Putamen (tissue), 1 donor: Measurements from ENCODE around the gene CRYZL1.
"Not testable (repeated sequence)": the region's sequence is repeated elsewhere in the genome, so short reads cannot be mapped to it uniquely, and the experiment has no call there.

Experiments
- DNase-seq: peaks from one replicate; pipeline ENCODE4 v3.0.0-alpha.2; 2016; ENCODE audit warnings: low spot score

Gene CRYZL1

DNA sequence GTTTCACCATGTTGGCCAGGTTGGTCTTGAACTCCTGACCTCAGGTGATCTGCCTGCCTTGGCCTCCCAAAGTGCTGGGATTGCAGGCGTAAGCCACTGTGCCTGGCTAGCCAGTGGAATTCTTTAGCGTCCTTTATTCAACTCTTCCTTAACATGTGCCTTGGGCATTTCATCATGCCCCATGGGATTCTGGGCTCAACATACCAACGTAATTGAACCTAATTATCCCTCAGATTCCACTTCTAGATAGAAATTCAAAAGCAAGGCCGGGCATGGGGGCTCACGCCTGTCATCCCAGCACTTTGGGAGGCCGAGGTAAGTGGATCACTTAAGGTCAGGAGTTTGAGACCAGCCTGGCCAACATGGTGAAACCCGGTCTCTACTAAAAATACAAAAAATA, 15.4 kb downstream of the CRYZL1 start:
- not testable (repeated sequence) for DNase-seq

DNA sequence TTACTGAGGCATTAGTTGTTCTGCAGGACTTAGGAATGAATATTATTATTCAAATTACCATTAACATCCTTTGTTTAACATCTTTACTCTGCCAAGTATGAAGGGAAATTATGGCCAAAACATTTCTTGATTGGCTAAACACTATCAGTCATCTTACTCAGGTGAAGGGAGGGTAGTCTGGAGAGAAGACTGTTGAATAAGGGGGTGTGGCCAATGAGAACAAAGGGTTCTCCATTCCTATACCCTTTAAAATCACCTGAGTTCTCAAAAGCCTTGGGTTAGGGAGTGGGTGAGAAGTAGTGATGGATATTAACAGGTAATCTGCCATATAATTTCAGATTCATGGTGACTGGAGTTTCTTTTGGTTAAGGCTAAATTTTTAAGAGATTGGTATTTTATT, 19.3 kb downstream of the CRYZL1 start:
- DNase-seq, result no peak

DNA sequence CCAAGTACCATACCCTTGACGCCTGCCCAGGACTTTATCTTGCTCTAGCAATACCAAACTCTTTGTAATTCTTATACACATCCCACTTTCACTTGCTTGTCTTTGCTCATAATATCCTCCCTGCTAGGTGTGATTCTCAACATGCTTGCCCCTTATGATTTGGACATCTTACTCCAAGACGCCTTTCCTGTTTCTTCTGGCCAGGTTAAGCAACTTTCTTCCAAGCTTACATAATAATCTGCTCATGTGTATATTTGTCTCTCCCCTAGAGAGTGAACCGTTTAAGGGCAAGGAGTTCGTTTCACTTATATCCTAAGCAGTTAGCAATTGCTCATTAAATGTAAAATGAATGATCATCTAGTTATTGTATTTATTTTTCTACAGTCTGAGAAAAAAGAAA, 21.8 kb downstream of the CRYZL1 start:
- no peak for DNase-seq

DNA sequence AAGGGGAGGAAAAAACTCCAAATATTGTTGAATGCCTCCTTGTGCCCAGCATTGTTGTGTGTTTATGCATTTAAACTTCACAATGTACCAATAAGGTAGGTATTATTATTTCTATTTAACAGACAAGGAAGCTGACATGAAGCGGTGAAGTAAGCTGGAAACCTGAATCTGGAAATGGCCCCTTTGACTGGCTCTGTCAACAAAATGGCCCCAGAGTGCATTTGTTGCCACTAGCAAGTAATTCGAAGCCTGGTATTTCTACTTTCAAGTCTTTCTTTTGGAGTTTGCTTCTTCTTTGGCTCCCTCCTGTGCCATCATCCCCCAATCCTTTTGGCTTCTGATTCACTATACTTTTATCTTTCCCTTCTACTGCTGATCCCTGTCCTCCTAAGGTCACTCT, 23.1 kb downstream of the CRYZL1 start:
- DNase-seq, result no peak

DNA sequence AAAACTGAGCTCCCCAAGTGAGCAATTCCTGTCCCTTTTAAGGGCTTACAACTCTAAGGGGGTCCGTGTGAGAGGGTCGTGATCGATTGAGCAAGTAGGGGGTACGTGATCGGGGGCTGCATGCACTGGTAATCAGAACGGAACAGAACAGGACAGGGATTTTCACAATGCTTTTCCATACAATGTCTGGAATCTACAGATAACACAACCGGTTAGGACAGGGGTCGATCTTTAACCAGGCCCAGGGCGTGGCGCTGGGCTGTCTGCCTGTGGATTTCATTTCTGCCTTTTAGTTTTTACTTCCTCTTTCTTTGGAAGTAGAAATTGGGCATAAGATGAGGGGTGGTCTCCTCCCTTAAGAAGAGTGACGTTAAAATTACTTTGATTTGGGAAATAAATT, 24.0 kb downstream of the CRYZL1 start:
- DNase-seq, result not testable (repeated sequence)

DNA sequence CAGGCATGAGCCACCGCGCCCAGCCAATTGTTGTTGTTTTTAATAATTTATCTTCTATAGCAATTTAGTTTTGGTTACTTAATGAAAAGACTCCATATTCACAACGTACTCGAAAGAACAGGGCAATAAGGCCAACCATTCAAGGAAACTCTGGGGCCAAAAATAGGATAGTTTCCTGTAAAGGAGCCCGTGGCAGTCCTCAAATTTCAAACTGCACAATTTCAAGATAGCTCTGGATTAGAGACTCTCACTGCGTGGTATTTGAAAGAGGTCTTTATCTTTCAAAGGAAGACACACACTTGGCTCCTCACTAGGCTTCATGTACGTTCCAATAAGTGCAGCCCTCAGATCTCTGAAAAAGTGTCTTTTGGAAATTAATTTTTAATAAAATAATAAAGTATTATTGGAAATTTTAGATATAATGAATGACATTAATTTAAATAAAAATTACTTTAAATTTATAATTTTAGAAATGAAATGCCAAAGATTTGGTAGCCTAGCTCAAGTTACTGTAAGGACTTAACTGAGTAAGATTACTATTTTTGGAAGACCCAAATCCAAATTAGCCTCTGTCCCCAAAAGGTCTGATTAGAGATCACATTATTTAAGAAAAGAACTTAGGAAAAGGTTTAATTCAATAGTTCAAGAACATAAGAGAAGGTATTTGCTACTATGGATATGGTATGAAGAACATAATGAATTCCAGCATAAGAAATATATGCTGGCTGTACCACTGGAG, 30.4 kb downstream of the CRYZL1 start:
- DNase-seq, result no peak

DNA sequence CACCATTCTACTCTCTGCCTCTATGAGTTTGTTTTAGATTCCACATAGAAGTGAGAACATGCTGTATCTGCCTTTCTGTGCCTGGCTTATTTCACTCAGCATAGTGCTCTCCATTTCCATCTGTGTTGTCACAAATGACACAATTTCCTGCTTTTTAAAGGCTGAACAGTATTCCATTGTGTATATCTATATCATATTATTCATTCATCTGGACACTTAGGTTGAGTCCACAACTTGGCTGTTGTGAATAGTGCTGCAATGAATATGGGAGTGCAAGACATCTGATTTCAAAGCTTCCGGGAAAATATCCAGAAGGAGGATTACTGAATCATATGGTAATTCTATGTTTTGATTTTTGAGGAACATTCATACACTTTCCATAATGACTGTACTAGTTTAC, 33.0 kb downstream of the CRYZL1 start:
- no peak for DNase-seq

DNA sequence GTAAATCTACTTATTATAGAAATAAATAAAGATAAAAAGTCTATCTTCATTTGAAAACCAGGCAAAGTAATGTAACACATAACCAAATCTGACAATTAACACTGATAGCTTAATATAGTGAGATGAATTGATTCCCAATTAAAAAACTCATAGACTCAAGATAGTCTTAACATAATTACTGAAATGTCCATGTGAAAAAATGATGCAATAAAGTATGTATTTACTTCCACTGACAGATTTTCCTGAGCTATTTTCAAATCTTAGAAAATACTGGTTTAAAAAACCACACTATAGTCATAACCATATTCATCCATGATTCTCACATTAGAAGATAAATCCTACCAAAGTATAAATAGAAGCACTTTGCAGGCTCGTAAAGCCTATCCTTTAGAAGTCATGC, 43.5 kb downstream of the CRYZL1 start:
- DNase-seq, result no peak

DNA sequence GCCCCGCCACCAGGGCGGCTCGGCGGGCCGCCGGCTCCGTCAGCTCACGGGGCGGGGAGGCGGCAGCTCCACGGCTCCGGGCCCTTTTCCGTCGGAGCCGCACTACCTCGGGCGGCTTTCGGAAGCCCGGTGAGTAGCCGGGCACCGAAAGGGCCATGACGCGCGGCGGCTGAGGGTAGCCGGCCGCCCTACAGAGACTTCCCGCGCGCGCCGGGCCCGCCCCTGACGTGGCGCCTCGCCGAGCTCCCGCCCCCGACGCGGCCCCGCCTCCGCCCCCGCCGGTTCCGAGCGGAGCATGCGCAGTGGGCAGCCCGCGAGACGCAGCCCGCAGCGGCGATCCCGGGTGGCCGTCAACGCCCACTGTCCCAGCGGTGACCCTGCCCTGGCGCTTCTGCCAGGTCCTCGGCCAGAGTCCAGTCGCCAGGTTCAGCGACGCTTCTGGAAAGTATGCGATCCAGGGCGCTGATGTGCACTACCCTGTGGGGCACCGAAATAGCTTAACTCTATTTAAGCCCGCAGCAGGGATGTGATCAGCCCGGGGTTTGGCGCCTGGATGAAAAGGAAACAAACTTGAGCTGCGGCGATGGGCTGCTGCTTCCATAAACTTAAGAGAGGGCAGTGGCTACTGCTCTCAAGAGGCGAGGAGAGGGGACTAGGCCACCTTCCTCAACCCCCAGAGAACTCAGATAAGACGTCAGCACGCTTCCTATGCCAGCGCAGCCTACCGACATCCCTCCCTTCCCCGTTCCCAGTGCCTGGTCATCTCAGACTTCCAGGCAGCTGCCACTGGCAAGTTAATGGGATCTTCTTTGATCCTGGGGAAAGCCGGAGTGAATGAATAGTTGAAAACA, 52.8 kb downstream of the CRYZL1 start, which contains the start of gene DONSON:
TSS of gene DONSON (minus strand) at position 200 of the 851 bp plus-strand sequence. CDS start at position 157, 43 bp downstream.
- DNase-seq, result peak; percentile 83

DNA sequence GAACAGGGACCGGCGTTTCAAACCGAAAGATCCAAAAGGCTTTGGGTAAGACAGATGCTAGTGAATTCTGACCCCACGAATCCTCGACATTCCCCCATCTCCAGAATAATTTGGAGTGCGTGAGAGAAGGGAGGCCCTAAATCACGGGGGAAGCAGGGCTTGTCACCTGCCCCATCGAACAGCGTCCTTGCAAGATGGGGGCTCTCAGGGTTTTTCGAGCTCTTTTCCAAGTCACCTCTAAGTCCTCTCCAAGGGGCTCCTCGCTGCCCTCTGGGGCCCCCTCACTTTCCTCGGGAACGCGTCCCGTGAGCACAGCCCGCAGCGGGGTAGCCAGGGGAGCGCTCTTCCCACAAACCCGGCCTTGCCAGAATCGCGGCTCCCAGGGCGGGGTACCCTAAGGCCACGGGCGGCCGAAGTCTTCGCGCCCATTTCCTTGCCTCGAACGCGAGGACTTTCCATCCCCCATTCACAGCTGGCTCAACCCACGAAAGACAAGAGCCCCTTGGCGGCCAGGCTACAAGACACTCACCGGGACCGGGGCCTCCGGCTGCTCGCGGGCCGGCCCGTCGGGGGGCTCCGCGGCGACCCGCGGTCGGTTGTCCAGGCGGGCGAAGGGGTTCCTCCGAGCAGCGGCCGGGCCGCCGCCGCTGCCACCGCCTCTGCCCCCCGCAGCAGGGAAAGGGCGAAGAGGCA, 53.6 kb downstream of the CRYZL1 start:
- peak; percentile 25 for DNase-seq

DNA sequence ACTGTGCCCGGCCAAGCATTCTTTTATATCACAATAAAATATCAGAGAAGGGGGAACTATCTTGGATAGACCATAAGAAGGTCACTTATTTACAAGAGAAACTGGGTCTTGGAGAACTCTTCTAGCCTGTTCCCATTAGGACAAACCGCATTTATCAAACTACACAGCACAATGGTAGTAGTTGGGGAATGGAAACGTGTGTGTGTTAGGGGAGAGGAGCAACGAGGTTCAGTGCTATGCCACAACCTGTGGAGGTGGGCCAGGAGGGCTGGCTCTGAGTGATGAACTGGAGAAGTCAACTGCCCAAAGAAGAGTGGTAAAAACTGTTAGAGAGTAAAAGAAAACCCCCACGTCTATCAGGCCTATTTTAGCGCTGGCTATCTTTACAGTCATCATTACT, 54.6 kb downstream of the CRYZL1 start:
- DNase-seq, result no peak

DNA sequence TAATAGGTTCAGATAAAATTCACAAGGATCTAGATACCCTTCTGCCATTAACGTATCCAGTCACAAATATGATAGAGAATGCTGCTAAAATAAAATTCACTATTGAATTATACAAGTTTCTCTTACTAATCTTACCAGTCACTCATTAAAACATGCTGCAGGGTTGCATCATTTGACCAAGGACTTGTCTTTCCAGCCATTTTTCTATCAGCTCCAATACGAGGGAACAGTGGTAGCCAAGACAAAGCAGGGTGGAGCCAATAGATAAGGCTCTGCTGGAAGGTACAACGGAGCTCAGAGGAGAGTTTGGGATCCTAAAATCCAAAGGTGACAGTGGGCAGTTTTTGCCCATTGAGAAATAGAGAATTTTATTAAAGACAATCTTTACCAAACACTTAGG, 57.1 kb downstream of the CRYZL1 start:
- DNase-seq, result no peak

DNA sequence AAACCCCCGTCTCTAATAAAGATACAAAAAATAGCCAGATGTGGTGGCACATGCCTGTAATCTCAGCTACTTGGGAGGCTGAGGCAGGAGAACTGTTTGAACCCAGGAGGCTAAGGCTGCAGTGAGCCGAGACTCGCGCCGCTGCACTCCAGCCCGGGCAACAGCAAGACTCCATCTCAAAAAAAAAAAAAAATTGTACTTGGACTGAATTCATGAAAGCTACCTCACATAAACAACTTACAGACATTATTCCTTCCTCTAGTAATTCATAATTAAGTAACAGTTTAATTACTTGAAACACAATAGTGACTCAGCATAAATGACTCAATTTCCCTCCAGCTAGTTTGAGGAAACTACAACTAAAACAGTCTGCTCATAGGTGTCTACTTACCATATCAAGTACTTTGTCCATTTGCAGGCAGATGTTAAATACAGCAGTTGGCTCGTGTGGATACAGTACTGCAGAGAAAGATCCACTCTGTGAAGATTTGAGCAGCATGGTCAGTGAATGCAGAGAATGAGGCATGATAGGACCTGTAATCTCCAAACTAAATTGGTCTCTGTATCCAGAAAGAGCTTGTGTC, 62.5 kb downstream of the CRYZL1 start:
- DNase-seq, result no peak

DNA sequence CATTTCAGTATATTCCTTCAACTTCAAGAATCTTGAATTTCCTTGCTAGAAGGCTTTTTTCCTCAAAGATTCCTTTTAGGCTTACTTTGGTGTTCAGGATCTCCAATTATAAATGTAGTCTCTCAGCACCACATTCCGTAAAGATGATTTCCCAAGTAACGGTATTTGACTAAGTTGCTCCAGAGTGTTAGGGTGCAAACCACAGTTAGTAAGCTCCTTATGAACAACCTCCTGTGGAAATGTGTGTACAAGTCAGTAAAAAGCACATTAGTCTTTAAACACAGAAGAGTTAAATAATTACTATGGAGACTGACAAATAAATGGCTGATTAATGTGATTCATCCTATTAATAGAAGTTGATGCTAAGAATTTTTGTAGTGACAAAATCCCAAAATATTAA, 63.3 kb downstream of the CRYZL1 start:
- DNase-seq, result no peak

DNA sequence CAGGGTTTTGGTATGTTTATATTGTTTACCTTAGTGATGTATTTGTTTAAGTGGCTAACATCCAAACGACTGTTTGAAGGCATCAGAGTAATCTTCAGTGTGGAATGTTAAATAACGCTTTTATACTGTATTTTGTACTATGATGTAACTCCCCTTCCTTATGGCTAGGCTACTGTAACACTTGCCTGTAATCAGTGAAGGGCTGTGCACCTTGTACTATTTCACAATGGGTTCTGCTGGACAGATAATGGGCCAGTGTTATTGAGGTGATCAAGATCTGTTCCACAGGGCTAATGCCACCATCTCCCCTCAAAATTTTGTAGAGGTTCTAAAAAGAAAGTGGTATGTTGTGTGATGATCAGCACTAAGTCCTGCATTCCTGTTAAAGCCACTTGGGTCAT, 64.8 kb downstream of the CRYZL1 start:
- DNase-seq, result not testable (repeated sequence)

DNA sequence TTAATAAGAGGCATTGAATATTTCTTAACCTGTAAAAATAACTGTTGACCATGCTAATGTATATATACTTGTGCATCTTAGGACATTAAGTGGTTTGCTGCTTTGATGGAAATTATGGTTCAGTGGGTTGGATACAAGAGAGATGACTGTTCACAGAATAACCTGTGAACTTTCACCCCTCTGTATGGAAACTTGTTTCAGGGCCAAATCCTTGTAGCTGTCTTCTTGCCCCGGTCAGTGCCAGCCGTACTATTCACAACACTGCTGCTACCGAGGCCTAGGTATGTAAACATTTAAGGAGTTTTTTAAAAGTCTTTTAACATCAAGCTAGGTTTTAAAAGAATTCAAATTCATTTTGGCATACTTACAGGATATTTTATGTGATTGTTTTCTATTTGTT, 69.2 kb downstream of the CRYZL1 start:
- no peak for DNase-seq

DNA sequence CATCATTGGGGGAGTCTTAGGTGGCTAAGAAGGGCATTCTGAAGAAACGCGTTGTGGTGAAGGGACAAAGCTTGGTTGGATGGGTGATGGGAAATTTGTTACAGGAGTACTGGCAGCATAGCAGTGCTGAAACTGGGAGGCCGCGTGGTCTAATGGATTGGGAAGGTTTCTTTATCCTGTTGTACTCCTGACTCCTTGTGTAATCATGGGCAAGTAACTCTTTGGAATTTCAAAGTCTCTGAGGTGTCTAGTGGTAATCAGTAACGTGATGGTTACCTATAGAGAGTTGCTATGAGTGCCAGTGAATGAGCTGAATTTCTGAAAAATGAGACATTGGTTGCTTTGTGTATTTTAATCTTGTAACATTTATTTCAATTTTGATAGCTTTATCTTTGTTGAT, 71.5 kb downstream of the CRYZL1 start:
- no peak for DNase-seq

DNA sequence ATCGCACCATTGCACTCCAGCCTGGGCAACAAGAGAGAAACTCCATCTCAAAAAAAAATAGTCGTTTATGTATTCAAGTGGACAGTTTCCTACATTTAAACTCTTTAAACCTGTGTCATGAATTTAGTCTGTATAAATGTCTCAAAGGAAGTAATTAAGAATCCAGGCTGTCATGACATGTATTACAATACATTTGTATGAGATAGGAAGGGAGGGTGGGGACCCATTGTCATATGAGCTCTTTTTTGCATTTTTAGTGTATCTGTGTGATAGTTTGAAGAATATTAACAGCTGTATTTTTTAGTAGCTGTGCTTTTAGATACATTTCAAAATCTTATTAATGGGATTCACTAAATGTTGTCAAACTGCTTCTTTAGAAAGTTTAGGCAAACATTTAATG, 73.1 kb downstream of the CRYZL1 start:
- DNase-seq, result no peak

DNA sequence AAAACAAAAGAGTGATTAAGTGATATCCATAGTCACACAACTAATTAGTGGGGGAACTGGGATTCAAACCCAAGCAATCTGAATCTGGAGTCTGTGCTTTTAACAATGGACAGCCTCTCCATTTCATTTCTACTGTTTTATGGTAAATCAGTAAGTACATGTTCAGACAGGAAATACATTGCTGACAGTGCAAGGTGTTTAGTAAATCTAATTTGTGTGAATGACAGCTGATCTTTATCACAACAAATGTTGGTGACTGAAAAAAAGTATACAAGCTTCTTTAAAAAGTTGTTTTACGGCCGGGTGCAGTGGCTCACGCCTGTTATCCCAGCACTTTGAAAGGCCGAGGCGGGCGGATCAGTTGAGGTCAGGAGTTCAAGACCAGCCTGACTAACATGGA, 73.6 kb downstream of the CRYZL1 start:
- no peak for DNase-seq

DNA sequence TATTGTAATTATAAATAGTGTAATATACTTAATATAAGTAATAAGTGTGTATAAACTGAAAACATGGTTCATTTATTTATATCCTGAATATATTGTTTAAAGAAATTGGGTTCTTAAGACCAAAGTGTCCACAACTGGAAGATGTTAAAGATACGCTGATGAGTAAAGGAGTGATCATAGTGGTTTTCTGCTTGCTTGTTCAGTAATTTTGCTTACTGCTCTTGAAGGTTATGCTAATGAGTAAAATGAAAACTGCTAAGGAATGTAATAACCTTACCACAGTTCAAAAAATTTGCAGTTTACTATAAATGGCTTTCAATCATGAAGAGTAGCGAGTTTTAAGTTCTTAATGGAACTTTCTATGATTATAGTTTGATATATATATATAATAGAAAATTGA, 75.0 kb downstream of the CRYZL1 start:
- DNase-seq, result no peak

DNA sequence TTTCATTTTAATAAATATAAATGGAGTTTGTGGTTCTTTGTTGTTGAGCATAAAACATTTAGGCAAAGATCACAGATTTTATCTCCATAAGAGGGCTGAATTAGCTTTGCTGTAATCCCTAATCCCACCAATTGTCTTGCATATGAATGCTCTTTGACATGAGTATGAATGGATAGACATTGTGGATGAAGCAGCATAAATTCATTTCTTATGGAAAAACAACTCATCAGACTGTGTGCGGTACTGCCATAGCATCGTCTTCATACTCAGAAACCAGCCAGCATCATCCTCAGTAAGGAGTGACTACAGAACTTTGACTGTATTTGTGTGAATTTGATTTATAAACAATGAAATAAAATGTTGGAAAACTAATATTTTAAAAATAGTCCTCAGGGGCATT, 79.2 kb downstream of the CRYZL1 start:
- no peak for DNase-seq

DNA sequence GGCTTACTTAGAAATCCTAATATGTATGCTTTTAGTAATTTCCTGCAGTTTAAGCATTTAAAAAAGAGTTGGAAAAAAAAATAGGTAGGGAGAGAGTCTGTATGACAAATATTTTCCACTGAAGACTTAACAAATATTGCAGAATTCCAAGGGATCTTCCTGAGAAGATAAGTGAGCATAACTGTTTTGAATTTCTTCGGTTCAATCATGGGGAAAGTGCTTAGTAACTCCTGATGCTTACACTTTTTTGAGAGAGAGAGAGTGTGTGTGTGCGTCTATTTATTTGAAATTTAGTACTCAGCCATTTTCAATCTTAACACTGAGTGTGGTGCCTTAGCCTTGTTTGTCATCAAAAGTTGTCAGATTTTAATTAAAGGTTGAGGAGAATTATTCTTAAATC, 80.2 kb downstream of the CRYZL1 start:
- no peak for DNase-seq
